Measurements from ENCODE around the gene RHBDD1. TPM values are rescaled to one million over a fixed set of nuclear protein-coding genes. Genes with fewer than 3 reads are reported as not detected.

RHBDD1 gene
- total and polyA plus RNA-seq, 2 donors (not counting 1 experiment from before 2014, with no cell fraction given) = 21.2 to 128 TPM

- peaks cover 53% of the 10 kb centered on the region for H3K79me2 ChIP-seq (ENCODE audit: control insufficient read depth, insufficient read depth, low read length)
- peak overlapping the region; percentile 77 for H2AFZ ChIP-seq (ENCODE audit: insufficient read depth, low read depth, low read length, poor library complexity, severe bottlenecking)
- ChIA-PET POLR2A (interaction anchor here (0.9 to 2.5 kb wide), 6 partner anchors 10 to 149 kb away, joined by 3 to 16 read pairs (median 7); partner anchors contain the start of gene IRS1), CTCF (interaction anchor here (0.7 to 3.1 kb wide), 12 partner anchors 10 to 620 kb away, joined by 3 to 13 read pairs (median 6); partner anchors contain the start of gene IRS1)
- H3K4me1 ChIP-seq (ENCODE audit: control insufficient read depth in 2 of 2, insufficient read depth in 2 of 2, low read length in 2 of 2) = peaks cover 46 to 50% of the 10 kb centered on the region in 2 donors
- Mint-ChIP-seq H3K4me3 (peak overlapping the region; percentile 98), H3K9me3 (ENCODE audit: insufficient read depth) (no peaks in the 10 kb centered on the region), H3K27me3 (no peaks in the 10 kb centered on the region), H3K27ac (peak overlapping the region; percentile 100), H3K4me1 (peaks cover 51% of the 10 kb centered on the region)
- 11% methylated on average over 26 of the region's 26 CpGs for WGBS (ENCODE audit: insufficient coverage)
- peak overlapping the region; percentile 98 for H3K9ac ChIP-seq (ENCODE audit: low read length)
- peak overlapping the region; percentile 48 to 85 (median 77) for H3K4me3 ChIP-seq (ENCODE audit: control extremely low read depth in 1 of 5, extremely low read depth in 1 of 5, insufficient read depth in 1 of 5, low read depth in 2 of 5, low read length in 4 of 5)
- DNase-seq = no peak
- H3K27me3 ChIP-seq (replicated peaks in 1 of 4; ENCODE audit: control extremely low read depth in 1 of 4, control insufficient read depth in 3 of 4, insufficient read depth in 4 of 4, low read length in 3 of 4) = no peaks in the 10 kb centered on the region
- H3K36me3 ChIP-seq (replicated peaks in 1 of 2; ENCODE audit: control extremely low read depth in 1 of 2, control insufficient read depth in 1 of 2, extremely low read depth in 1 of 2, insufficient read depth in 2 of 2, low read length in 1 of 2) = peaks cover 0 to 2% of the 10 kb centered on the region in 2 experiments
- peak overlapping the region; percentile 87 for H3K4me2 ChIP-seq (replicated peaks; ENCODE audit: low read depth, low read length, poor library complexity, severe bottlenecking)
- H3K9me3 ChIP-seq (ENCODE audit: control extremely low read depth in 1 of 3, control insufficient read depth in 2 of 3, insufficient read depth in 1 of 3, low read length in 2 of 3) = peaks cover 0 to 5% (median 0%) of the 10 kb centered on the region in 3 donors
- H4K20me1 ChIP-seq (ENCODE audit: control insufficient read depth, insufficient read depth, low read length, poor library complexity, severe bottlenecking) = peaks cover 9% of the 10 kb centered on the region
- H3K27ac ChIP-seq (ENCODE audit: low read length in 2 of 2) = peak overlapping the region; percentile 95 to 99
- intact Hi-C loops (cut with micrococcal nuclease) = loop anchor here (1.0 to 5.0 kb wide), 4 partner anchors 8 to 150 kb away; no protein-coding TSS in a partner anchor
- no peak for TF ChIP-seq EZH2 (IDR thresholded peaks at IDR 0.05; ENCODE audit: borderline replicate concordance, insufficient read depth, low read depth, low read length, poor library complexity, severe bottlenecking)
- TF ChIP-seq CTCF (IDR thresholded peaks at IDR 0.05) = no peak
- ATAC-seq (ENCODE audit: low read depth) = peak; percentile 7
These were observed 446 bp upstream of the RHBDD1 start for GRCh38 chr2:226835420-226835795.

GRCh38 chr2:226836548-226836885, 663 bp downstream of the RHBDD1 start:
- peaks cover 57% of the 10 kb centered on the region for H3K4me1 Mint-ChIP-seq
- no peaks in the 10 kb centered on the region for H3K27me3 Mint-ChIP-seq
- CTCF ChIA-PET = interaction anchor here (0.7 to 3.1 kb wide), 7 partner anchors 34 to 621 kb away, joined by 3 to 13 read pairs (median 6); partner anchors contain the start of gene IRS1
- H3K27ac Mint-ChIP-seq = peak overlapping the region; percentile 100
- Histone ChIP-seq H3K36me3 (replicated peaks in 1 of 2; ENCODE audit: control extremely low read depth in 1 of 2, control insufficient read depth in 1 of 2, extremely low read depth in 1 of 2, insufficient read depth in 2 of 2, low read length in 1 of 2) (peaks cover 0 to 2% of the 10 kb centered on the region in 2 experiments), H3K9ac (ENCODE audit: low read length) (peak overlapping the region; percentile 98), H3K4me1 (ENCODE audit: control insufficient read depth in 2 of 2, insufficient read depth in 2 of 2, low read length in 2 of 2) (peaks cover 46 to 54% of the 10 kb centered on the region in 2 donors), H2AFZ (ENCODE audit: insufficient read depth, low read depth, low read length, poor library complexity, severe bottlenecking) (peak overlapping the region; percentile 77), H3K4me3 (ENCODE audit: control extremely low read depth in 1 of 5, extremely low read depth in 1 of 5, insufficient read depth in 1 of 5, low read depth in 2 of 5, low read length in 4 of 5) (peak overlapping the region; percentile 63 to 89 (median 81)), H4K20me1 (ENCODE audit: control insufficient read depth, insufficient read depth, low read length, poor library complexity, severe bottlenecking) (peaks cover 9% of the 10 kb centered on the region), H3K27ac (ENCODE audit: low read length in 2 of 2) (peak overlapping the region; percentile 95 to 99), H3K9me3 (ENCODE audit: control extremely low read depth in 1 of 3, control insufficient read depth in 2 of 3, insufficient read depth in 1 of 3, low read length in 2 of 3) (peaks cover 0 to 5% (median 0%) of the 10 kb centered on the region in 3 donors), H3K4me2 (replicated peaks; ENCODE audit: low read depth, low read length, poor library complexity, severe bottlenecking) (peak overlapping the region; percentile 87), H3K27me3 (replicated peaks in 1 of 4; ENCODE audit: control extremely low read depth in 1 of 4, control insufficient read depth in 3 of 4, insufficient read depth in 4 of 4, low read length in 3 of 4) (no peaks in the 10 kb centered on the region), H3K79me2 (ENCODE audit: control insufficient read depth, insufficient read depth, low read length) (peaks cover 64% of the 10 kb centered on the region)
- POLR2A ChIA-PET = interaction anchor here (0.7 to 2.5 kb wide), 5 partner anchors 9 to 147 kb away, joined by 3 to 16 read pairs (median 11); partner anchors contain the start of gene IRS1
- ATAC-seq (ENCODE audit: low read depth) = peak; percentile 0
- no peak for DNase-seq
- no CpG with 5 or more reads among the region's 6 CpGs for WGBS (ENCODE audit: insufficient coverage)
- TF ChIP-seq EZH2 (IDR thresholded peaks at IDR 0.05; ENCODE audit: borderline replicate concordance, insufficient read depth, low read depth, low read length, poor library complexity, severe bottlenecking) (no peak), CTCF (IDR thresholded peaks at IDR 0.05) (no peak)
- no peaks in the 10 kb centered on the region for H3K9me3 Mint-ChIP-seq (ENCODE audit: insufficient read depth)
- intact Hi-C loops (cut with micrococcal nuclease) = loop anchor here (1.0 to 5.0 kb wide), 4 partner anchors 41 to 135 kb away; no protein-coding TSS in a partner anchor
- peak overlapping the region; percentile 98 for H3K4me3 Mint-ChIP-seq
